Activated CD4-positive, alpha-beta T cell treated with anti-CD3 and anti-CD28 coated beads, Interleukin-2, Interleukin-6, amounts not matched to agents 100 ng/mL and 50 ng/mL, durations not matched to agents 16 hours and 8 hours (primary cell): Measurements from ENCODE around the gene NPEPPS.
"Not testable (repeated sequence)": the region's sequence is repeated elsewhere in the genome, so short reads cannot be mapped to it uniquely, and the experiment has no call there.

Source experiments
- DNase-seq: peaks from one replicate; pipeline ENCODE4 v3.0.0-alpha.2; 2020

The NPEPPS gene, protein sequence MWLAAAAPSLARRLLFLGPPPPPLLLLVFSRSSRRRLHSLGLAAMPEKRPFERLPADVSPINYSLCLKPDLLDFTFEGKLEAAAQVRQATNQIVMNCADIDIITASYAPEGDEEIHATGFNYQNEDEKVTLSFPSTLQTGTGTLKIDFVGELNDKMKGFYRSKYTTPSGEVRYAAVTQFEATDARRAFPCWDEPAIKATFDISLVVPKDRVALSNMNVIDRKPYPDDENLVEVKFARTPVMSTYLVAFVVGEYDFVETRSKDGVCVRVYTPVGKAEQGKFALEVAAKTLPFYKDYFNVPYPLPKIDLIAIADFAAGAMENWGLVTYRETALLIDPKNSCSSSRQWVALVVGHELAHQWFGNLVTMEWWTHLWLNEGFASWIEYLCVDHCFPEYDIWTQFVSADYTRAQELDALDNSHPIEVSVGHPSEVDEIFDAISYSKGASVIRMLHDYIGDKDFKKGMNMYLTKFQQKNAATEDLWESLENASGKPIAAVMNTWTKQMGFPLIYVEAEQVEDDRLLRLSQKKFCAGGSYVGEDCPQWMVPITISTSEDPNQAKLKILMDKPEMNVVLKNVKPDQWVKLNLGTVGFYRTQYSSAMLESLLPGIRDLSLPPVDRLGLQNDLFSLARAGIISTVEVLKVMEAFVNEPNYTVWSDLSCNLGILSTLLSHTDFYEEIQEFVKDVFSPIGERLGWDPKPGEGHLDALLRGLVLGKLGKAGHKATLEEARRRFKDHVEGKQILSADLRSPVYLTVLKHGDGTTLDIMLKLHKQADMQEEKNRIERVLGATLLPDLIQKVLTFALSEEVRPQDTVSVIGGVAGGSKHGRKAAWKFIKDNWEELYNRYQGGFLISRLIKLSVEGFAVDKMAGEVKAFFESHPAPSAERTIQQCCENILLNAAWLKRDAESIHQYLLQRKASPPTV

DNA sequence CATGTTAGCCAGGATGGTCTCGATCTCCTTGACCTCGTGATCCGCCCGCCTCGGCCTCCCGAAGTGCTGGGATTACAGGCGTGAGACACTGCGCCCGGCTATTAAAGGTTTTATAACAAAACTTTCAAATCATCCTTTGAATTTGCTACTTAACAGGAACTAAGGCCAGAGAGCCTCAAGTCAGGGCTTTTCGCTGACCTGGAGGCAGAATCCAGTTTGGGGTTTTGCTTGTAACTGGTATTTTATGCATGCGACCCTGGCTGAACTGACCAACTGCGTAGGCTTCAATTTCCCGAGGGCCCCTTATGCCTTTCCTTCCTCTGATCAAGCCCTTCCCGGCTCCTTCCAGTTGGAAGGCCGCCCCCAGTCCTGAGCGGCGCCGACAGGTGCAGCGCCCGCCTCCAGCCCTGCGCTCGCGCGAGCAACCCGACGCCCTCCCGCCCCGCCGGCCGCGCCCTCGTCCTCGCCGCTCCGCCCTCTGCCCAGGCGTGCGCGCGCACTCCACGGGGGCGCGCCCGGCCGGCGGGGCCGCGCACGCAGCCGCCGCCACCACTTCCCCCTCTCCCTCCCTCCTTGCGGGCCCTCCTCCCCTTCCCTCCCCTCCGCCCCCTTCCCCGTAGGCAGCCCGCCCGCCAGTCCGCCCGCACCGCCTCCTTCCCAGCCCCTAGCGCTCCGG lies at the start of gene NPEPPS:
Gene NPEPPS, plus strand, starts transcription at position 552 of the 676 bp plus-strand sequence. CDS start 193 bp downstream, outside the sequence.
- peak; percentile 93 for DNase-seq

GRCh38 chr17:47491841-47492212 lies 39.1 kb upstream of the NPEPPS start:
- not testable (repeated sequence) for DNase-seq

- not testable (repeated sequence) for DNase-seq
These were observed 31.8 kb upstream of the NPEPPS start for GRCh38 chr17:47499074-47499473.

GRCh38 chr17:47499494-47499893 lies 31.4 kb upstream of the NPEPPS start:
- DNase-seq, result not testable (repeated sequence)

GRCh38 chr17:47500620-47501019 lies 30.3 kb upstream of the NPEPPS start:
- DNase-seq, result peak; percentile 15

DNA sequence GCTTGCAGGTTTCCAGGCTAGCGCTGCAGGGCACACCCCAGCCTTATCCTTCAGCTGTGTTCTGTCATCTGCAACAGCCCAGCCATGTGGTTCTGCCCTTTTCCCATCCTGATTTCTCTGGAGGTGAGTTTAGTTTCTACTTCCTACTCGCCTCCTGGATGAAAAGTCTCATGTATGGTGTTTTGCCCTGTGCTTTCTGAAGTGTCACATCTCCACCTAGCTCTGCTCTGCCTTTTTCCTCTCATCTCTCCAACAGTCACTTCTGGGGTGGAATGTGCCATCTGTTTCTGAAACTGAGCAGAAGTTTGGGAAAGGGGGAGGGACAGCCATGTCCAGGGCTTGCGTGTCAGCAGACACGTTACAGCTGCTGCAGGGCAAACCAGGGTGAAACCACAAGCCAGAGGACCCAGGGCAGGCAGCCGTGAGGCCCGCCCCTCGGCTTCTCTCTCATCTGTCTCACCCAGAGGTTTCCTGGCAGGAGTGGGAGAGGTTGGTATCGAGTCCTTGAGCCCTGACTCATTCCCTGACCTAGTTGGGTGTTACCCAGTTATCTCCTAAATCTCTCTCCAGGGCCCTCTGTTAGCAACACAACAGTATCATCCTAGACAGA lies 28.7 kb upstream of the NPEPPS start:
- peak; percentile 54 for DNase-seq

GRCh38 chr17:47502776-47503455 lies 28.0 kb upstream of the NPEPPS start:
- DNase-seq, result not testable (repeated sequence)

DNA sequence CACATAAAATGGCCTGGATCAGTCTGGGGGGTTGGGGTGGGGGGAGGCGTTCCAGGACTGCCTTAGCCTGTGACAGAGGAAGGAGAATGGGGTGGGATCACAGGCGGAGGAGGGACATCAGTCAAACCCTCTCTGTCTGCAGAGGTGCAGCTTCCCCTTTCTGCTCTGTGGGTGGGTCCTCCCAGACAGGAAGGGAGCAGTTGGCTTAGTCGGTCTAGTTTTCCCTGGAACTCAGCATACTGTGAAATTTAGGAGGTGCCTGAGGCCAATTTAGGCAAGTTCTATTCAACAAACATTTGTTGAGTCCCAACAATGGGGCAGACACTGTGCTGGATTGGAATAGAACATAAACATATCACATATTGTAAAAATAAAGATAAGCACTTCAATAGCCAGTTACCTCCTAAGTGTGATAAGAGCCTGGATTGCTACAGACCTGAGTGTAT lies 19.2 kb upstream of the NPEPPS start:
- DNase-seq, result not testable (repeated sequence)

- not testable (repeated sequence) for DNase-seq
These were observed 17.6 kb upstream of the NPEPPS start for GRCh38 chr17:47513301-47513700.

- not testable (repeated sequence) for DNase-seq
These were observed 12.0 kb upstream of the NPEPPS start for GRCh38 chr17:47518880-47519279.

- not testable (repeated sequence) for DNase-seq
These were observed 11.5 kb upstream of the NPEPPS start for GRCh38 chr17:47519365-47519764.

DNA sequence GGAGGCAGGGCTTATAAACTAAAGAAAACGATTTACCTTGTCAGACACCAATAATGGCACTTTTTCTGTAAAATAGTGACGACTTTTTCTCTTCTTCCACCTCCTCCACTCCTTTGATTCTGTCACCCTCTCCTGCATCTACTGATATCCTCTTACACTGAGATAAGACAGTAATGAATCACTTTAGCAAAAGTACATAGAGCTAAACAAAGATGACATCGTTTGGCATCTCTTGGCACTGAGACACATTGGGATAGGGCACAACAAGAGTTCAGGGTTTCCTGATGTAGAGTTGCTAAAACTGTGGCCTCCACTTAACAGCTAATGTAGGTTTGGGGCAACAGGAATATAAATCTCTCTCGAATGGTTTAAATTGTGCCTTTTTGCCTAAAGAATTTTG lies 10.6 kb upstream of the NPEPPS start:
- not testable (repeated sequence) for DNase-seq

GRCh38 chr17:47521434-47521833 lies 9.5 kb upstream of the NPEPPS start:
- not testable (repeated sequence) for DNase-seq

GRCh38 chr17:47522341-47522740 lies 8.6 kb upstream of the NPEPPS start:
- DNase-seq, result not testable (repeated sequence)

- DNase-seq, result peak; percentile 7
These were observed 419 bp downstream of the NPEPPS start for GRCh38 chr17:47531233-47531820.

DNA sequence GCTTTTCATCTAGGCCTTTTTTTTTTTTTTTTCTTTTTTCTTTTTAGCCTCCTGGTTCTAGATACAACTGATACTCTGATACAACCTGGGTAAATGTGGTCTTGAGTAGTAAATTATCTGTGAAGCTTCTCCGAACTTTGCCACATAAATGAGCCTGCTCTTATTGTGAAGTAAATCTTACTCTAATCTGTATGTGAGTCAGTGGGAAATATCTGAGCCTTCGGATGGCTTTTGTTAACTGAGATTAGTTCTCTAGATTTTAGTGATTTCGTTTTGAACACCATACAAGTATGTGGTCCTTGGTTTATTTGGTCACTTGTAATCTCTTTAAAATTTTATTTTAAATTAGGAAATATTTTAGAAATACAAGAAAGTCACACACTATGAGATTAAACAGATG lies 8.2 kb downstream of the NPEPPS start:
- DNase-seq, result not testable (repeated sequence)

- DNase-seq, result not testable (repeated sequence)
These were observed 10.8 kb downstream of the NPEPPS start for GRCh38 chr17:47541676-47542075.

GRCh38 chr17:47544327-47544726 lies 13.4 kb downstream of the NPEPPS start:
- DNase-seq, result not testable (repeated sequence)

DNA sequence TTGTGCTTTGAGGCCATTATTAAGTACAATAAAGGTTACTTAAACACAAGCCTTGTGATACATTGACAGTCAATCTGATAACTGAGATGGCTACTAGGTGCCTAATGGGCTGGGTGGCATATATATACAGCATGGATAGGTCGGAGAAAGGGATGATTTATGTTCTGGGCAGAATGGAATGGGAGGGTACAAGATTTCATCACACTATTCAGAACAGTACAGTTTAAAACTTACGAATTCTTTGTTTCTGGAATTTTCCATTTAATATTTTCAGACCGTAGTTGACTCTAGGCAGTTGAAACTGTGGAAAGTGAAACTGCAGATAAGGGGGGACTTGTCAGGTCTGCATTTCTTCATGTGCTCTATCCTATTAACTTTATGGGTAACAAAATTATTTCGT lies 23.8 kb downstream of the NPEPPS start:
- not testable (repeated sequence) for DNase-seq

- DNase-seq, result not testable (repeated sequence)
These were observed 25.2 kb downstream of the NPEPPS start for GRCh38 chr17:47556108-47556507.

DNA sequence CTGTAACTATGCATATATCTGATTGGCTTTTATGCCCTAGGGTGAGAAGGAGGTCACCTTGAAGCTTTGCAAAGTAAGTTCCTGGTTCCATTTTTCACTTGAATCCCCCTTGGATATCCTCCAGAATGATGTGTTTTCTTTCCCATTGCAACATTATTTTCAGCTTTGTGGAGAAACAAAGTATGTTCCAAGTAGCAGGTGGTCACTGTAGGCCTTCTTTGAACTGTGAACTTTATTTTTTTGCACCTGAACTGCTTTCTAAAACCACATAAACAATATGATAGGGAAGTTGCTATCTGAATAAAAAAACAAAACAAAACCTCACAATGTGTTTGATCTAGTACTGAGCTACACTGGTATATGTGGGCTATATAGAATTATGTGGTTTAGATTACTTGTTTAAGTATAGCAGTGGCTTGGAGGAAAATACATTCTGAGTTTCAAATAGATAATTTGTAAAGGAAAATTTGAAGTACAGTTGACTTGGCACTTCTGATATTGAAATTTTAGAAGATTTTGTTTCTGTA lies 29.7 kb downstream of the NPEPPS start:
- not testable (repeated sequence) for DNase-seq
